GM19397 (cell line): ENCODE measurements around the gene SLC48A1.

ENCODE experiments used
- ATAC-seq: cut with Tn5 transposase; IDR thresholded peaks from one replicate; pipeline ENCODE4 v1.9.1; 2021; ENCODE audit warnings: mild to moderate bottlenecking, moderate library complexity; ENCODE audit not compliant: unreplicated experiment

SLC48A1 gene

DNA sequence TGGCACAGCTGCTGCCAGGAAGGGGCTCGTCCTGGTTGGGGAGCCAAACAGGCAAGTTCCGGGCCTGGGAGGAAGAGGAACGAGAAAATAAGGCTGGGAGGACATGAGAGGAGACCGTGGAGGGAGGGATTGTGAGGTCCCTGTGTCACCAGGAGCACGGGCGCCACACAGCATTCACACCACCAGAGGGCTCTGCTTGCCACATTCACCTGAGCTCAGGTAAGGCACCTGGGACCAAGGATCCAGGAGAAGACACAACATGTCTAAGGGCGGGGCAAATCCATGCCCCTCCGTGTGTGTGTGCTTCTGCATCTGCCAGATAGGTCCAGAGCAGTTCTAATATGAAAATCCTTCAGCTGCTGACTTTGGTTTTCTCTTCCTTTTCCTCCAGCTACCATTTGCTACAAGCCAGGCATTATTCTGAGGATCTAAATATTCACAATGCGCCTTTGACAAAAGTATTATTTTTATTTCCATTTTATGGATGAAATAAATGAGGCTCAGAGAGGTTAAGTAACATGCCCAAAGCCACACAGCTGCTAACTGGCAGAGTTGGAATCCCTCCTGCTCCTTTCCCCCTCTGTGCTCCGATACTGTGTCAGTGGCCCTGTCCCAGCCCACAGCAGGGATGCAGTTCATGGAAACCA is 28.9 kb upstream of the SLC48A1 start:
- ATAC-seq, result no peak

DNA sequence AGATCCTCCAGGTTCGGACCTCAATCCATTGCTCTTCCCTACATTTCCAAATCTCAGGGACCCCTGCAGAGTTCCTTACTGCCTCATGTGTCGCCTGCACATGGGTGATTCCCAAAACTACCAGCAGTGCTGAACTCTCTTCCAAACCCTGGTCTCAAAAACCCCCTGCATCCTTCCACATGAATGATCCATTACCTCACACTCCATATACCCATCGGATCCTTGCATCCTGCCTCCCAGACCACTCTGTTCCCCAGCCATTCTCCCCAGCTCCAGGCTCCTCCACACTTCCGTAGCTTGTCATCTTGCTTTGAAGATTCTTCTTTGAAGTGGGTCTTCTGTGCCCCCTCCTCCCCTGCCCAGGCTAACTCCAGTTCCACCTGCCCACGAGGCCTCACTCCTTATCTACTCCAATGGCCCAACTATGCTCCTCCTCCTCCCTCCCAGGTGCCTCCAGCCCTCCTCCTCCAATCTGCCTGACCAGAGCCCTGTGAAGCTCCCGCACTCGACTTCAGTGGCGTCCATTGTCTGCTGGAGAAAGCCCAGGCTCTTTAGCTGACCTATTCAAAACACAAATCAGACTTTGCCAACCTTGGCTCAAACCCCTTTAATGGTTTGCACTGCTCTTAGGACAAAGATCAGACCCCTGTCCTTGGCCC is 28.1 kb upstream of the SLC48A1 start:
- no peak for ATAC-seq

DNA sequence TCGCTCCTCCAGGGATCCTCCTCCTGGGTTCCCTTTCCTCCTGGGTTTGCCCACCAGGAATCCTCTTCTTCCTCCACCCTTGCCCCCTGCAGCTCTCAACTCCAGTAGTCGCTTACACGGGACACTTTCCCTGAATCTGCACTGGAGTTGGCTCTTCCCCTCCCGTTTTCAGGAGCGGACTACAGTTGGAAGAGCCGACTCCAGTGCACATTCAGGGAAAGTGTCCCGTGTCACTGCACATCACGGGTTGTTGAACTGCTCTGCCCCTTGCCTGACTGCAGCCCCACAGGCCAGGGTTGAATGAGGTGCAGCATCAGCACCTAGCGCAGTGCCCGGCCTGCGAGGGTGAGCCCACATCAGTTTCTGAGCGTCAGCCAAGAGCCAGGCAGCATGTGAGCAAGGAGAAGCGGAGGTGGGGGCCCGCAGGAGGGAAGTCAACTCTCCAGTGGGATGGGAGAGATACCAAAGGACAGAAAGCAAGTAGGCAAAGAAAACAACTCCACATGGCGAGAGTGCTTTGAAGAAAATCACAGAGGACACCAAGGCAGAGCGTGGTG is 27.5 kb upstream of the SLC48A1 start:
- ATAC-seq, result no peak

DNA sequence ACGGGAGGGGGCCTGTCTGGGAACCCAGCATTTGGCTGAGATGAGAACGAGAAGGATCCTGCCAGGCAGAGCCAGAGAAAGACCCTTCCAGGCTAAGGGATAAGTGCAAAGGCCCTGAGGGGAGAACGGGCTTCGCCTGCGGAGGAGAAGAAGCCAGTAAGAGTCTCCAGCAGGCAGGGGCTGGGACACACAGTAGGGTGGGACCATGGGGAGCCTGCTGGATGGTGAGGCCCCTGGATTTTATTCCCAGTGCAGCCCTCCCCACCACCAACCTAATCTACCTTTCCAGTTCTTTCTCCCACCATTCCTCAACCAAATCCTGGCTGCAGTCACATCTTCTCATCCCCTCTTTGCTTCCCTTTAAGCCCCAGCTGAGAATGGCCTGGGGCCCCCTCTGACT is 27.0 kb upstream of the SLC48A1 start:
- no peak for ATAC-seq

DNA sequence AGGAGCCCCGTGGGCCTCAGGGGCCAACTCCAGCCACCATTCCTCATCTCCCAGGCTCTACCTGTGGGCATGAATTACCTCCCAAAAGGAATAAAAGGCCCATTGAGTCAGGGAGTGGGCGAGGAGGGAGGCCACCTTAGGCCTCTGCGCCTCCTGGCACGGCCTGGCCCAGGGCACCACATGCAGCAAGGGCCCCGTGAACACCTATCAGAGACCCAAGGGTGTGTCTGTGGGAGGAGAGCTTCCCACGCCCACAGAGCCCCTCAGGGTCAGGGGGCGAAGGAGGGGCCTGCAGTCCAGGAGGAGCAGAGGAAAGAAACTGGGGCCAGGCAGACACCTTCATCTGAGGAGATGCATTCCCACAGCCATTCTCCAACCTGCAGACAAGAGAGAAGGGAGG is 26.5 kb upstream of the SLC48A1 start:
- no peak for ATAC-seq

DNA sequence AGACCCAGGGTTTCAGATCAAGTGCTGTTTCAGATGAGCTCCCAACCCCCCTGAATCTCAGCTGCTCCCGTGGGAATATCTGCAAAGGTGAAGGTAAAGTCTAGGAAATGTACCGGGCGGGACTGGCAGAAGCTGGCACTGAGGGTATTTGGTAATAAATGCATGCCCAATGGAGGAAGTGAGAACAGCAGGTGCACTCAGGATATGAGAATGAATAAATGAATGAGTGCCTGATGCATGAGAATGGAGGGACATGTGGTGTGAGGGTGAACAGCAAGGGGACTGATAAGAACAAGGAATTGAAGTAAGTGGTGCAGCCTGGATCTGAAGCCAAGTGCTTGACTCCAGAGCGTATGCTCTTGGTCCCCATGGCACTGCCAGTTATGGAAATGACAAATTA is 25.9 kb upstream of the SLC48A1 start:
- ATAC-seq, result no peak

DNA sequence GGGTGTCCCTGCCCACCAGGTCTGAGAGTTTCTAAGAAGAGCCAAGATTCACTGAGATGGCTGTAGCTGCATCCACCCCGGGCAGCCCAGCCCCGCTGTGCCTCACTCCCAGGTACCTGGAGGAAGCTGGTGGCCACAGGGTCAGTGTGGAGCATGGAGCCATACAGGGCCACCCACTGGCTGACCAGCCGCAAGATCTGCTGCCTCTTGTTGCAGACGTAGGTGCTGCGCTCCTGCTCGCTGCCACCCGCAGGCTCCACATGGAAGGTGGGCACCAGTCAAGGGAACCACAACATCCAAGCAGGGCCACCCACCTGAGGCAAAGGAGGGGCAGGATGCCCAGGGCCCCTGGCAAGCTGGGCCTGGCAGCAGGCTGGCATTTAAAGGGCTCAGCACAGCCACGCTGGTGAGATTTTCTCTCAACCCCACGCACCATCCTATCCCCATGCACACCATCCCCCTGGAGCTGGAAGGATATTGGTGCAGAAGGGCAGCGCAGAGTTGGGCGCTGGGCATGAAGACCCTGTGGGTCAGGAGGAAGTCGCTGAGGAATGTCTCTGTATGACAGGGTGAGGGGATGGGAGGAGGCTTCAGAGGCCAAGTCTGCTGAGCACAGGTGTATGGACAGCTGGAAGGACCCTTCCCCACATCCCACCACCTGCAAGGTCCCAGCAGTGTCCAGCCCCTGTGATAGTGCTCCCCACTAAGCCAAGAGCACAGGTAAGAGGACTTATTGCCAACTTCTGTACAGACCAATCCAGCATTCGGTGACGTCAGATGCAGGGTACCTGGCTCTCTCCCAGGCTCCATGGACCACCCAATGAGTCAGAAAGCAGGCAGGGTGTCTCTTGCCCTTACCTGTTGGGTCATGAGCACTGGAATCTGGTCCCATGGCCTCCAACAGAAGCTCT is 25.2 kb upstream of the SLC48A1 start:
- ATAC-seq, result no peak

DNA sequence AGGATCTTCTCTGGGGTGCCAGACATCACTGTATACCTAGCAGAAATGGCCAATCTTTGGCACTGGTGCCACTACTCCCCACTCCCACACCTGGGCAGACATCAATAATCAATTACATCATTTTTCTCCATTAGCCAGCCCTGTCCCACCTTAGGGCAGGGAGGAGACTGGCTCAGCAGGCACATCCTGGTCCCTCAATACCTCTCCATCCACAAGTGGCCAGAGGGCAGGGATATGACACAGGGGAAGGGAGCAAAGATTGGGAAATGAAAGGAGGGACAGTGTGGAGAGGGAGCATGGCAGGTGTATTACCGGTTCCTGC is 24.6 kb upstream of the SLC48A1 start:
- no peak for ATAC-seq

DNA sequence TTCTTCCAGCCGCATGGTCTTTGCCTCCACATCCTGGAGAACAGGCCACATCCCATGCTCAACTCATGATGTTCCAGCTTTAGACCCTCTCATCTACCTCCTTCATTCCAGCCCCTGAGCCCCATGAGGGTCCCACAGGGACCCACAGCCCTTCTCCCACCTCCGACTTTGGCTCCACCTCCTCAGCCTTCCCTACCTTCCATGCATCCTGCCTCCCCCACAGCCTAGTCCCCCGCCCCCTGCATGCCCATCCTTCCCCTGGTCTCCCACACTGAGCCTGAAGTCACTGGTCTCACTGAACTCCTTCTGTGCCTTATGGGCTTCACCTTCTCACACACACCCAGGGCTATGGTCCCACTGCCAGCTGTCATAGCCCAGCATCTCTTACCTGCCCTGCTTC is 24.1 kb upstream of the SLC48A1 start:
- no peak for ATAC-seq

DNA sequence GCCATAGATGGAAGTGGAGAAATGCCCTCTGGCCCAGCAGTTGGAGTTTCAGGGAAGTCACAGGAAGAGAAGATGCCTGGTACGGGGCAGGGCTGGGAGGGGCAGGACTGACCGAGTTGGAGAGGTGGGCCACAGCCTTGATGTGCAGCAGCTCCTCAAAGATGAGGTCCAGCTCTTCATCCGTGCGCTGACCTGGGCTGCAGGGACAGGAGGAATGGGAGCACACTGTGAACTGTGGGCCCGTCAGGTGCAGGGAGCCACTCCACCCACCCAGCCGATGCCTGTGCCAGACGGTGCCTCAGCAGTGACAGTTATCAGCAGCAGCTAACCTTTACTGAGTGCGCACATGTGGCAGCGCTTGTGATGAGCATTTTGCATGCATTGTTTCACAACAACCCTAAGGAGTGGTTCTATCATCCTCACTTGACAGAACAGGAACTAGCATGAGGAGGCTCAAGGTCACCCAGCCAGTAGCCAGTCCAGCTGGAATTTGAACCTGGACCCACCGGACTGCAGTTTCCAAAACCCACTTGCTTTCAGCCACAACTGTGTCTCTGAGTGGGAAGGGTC is 22.7 kb upstream of the SLC48A1 start:
- ATAC-seq, result no peak

DNA sequence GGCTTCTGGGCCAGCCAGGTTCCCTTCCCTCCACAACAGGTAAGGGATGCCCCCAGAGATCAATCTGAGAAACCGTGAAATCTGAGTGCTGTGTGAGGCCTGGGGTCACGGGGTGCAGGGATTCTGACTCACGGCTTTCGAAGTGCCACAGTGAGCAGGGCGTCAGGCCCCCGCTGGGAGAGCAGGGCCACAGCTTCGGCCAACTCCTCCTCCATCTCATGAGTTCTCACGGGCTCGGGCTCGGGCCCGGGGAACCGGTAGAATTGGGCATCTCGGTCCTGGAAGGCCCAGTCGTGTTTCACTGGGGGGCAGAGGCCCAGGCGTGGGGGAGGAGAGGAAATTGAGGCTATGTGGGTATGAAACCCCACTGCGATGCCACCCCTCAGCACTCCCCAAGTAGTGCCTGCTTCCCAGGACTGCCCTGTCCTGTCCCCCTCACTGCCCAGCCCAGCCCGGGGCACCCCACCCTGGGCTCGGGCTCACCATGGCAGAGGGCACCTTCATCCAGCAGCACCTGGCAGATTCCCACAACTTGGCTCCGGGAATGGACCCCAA is 22.0 kb upstream of the SLC48A1 start:
- no peak for ATAC-seq

DNA sequence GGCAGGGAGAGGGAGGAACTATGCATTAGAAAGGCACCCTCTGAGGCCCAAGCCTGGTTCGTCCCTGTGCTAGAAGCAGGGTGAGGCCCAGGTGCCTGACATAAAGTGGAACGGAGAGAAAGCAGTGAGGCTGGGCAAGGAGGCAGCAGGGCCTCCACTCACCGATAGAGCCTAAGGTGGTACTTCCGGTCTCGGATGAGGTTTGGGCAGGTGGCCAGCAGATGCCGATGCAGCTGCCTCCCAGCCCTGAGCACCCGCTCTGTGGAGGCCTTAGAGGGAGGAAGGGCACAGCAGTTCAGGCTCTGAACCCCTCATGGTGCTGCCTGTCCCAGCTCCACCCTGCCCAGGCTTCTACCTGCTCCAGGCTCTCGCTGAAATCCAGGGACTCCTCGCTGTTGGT is 21.5 kb upstream of the SLC48A1 start:
- no peak for ATAC-seq

DNA sequence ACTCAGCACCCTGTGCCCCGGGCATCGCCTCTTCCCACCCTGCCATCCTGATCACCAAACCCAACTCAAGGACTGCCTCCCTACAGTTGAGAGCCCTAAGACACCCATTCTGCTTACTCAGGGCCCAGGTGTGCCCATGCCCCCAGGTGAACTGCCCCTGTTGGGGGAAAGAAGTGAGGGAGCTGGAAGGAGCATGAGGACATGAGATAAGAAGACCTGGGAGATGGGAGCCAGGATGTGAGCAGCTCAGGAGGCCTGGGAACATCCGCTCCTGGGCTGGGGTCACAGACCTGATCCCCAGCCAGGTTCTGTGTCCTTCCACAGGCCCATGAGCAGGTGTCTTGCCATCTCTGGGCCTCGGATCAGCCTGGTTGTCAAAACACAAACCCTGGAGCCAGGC is 20.9 kb upstream of the SLC48A1 start:
- ATAC-seq, result no peak

DNA sequence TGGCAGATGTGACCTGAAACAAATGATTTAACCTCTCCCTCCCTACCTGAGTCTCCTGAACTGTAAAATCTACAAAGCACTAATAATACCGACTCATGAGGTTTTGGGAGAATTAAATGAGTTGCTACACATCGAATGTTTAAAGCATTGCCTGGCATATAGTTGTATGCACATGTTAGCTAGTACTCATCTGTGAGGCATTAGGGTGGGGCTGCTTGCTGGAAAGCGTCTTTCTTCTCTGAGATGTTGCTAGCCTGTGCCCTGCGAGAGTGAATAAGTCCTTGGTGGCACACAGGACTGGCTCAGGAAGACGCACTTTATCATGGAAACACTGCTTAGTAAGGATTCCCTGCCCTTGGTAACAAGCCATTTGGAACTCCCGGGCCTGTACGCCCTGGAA is 20.5 kb upstream of the SLC48A1 start:
- no peak for ATAC-seq

DNA sequence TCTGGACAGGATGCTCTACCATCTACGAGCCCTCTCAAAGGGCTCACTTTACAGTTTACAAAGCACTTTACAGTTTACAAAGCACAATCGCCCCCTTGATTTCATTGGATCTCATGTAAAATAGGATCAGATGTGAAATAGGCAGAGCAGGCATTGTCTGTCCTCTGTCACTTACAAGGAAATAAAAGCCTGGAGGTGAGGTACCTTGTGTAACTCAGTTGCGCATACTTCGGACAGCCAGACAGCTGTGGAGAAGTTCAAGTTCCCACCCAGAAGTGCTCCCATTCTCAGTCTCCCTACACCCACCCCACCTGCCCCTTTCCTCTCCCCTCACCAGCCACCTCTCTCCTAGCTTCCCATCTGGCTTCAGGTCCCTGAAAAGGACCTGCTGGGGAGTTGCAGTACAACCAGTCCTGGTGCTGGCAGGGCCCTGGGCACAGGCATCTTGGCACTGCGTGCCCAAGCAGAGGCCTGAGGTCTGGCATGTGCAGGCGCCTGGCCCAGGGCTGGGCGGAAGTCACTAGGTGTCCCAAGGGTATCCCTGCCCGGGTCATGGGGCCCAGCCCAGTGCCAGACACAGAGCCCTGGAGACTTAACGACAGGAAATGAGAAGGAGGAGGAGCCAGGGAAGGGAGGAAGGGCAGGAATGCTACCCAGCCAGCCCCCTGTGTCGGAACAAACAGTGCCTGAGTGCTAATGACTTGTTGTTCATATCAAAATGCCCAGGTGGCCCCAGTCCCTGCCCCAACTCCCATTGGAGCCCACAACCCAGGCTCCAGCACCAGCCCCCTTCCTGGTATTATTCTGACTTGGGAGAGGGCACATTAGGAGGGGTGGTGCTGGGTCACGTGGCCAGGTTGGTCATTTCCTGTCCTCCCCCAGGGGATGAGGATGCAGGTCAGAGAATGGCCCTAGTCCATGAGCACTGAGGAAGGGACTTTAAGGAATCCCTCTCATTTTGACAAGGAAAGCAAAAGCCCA is 19.7 kb upstream of the SLC48A1 start:
- ATAC-seq, result no peak

DNA sequence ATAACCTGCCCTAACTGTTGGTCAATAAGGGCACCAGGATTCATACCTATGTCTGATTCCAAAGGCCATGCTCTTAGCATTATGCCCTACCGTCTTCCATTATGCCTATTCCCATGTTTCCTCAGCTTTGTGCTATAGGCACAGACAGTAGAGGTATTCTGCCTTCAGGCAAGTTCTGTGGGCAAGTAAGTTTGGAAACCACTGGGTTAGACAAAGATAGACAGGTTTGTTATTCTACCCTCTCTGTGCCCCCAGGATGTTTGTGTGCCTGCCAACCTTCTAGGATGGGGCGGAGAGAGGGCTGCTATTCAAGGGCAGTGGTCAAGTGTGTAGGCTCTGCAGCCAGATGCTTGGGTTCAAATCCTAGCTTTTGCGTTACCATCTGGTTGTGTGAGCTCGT is 18.9 kb upstream of the SLC48A1 start:
- no peak for ATAC-seq

DNA sequence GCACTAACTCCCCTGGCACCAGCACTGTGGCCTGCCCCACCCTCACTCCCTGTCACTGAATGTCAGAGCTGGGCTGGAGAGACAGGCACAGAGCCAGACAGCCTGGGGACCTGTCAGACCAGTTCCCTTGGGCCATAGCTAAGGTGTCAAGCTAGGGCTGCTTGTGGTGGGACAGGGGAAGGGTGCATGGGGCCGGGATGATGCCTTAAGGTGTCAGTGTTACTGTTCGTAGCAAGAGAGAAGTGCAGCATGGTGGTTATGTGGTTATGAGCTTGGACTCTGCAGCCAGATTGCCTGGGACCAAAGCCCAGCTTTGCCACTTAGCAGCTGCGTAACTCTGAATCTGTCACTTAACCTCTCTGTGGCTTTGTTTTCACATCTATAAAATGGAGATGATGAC is 18.2 kb upstream of the SLC48A1 start:
- peak; percentile 13 for ATAC-seq

DNA sequence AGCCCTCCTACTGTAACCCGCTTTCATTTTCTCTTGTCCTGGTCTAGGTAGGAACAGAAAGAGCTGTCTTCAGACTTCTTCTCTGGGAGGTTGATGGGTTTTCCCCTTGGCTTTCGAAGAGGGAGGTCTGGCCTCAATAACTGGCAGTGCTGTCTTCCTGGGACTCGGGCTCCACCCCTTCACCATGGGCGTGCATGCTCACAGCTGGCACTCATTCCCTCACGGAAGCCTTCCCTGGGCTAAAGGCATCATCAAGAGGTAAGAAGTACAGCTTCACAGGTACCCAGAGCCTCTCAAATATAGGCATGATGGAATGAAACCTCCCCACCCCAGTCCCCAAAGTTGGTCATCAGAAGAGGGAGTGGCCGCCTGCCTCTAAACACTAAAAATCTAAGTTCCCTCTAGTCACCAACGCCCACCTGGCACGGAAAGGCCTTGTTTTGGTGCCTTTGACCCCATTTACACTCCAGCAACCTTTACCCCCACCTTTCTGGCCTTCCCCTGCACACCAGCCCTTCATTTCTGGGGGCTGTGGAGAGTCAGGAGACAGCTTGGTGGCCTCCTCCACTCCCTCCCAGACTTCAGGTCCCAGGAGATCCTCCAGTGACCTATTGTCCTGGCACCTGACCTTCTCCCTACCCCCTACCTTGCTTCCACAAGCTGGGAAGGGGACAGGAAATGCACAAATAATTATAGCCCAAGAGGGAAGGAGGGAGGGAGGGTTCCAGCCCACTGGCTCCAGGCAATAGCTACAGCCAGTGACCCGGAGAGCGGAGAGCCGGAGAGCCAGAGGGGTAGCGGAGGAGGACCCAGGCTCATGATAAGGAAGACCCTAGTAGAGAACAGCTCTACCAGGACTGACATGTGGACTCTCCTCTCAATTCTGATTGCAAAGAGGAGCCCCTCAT is 17.1 kb upstream of the SLC48A1 start:
- peak; percentile 47 for ATAC-seq

DNA sequence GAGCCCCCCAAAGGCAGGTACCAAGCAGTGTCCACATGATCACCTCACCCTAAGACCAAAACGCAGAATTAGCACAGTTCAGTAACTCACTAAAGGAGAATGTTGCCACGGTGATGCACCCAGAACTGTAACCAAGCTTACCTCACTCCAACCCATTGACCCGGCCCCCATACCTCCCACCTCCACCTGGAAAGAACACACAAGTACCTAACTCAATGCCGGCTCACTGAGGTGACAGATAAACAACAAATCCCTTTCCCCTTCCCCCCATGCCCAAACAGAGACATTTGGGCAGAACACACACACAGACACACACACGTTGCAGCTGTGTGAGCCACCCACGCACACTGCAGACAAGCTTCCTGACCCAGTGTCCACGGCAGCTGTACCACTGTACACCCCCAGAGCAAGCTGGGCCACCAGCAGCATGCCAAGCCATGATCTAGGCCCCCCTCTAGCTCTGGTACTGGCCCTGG is 15.6 kb upstream of the SLC48A1 start:
- ATAC-seq, result no peak
